H1 (cell line): ENCODE measurements around the gene ZNF408. TPM values are rescaled to one million over a fixed set of nuclear protein-coding genes. Genes with fewer than 3 reads are reported as not detected.

Source experiments
- CTCF ChIA-PET: fragments of 300-600 bp; sonication (Branson Sonifier 250); formaldehyde crosslinking; loops from one replicate; lab custom pipeline; 2021; ENCODE audit not compliant: partially characterized antibody; lab: Charles Lee
- POLR2A ChIA-PET: fragments of 300-600 bp; sonication (Branson Sonifier 250); formaldehyde crosslinking; loops from one replicate; lab custom pipeline; 2021; ENCODE audit warnings: inconsistent platforms; ENCODE audit not compliant: partially characterized antibody; lab: Charles Lee
- DNase-seq, 2 experiments: peaks; one replicate each; pipeline versions ENCODE4 v3.0.0 to v3.0.0-alpha.2; 2010 to 2022; ENCODE audit warnings: low spot score in 2 of 2, low read depth in 1 of 2, mixed read lengths in 1 of 2
- FAIRE-seq: peaks from 2 replicates; lab custom pipeline; 2011; peaks lifted over from hg19 to GRCh38; lab: Jason Lieb, UNC
- H2AFZ ChIP-seq: 2 replicates; pipeline ENCODE4 v1.8.1; 2012; ENCODE audit warnings: low read length, inconsistent platforms
- H2AK5ac ChIP-seq: 2 replicates; pipeline ENCODE4 v1.6.1; 2013; ENCODE audit warnings: low read depth, low read length
- H2BK120ac ChIP-seq: replicated peaks from 2 replicates; pipeline ENCODE3; 2013; ENCODE audit warnings: low read depth, low read length, inconsistent platforms
- H2BK12ac ChIP-seq: 2 replicates; pipeline ENCODE4 v1.6.1; 2013; ENCODE audit warnings: low read depth, low read length
- H2BK15ac ChIP-seq: 2 replicates; pipeline ENCODE4 v1.6.1; 2013; ENCODE audit warnings: low read length
- H2BK20ac ChIP-seq: 2 replicates; pipeline ENCODE4 v1.6.1; 2013; ENCODE audit warnings: low read length
- H2BK5ac ChIP-seq: 2 replicates; pipeline ENCODE4 v1.6.1; 2013; ENCODE audit warnings: low read depth, low read length
- H3K14ac ChIP-seq: 2 replicates; pipeline ENCODE4 v1.6.1; 2013; ENCODE audit warnings: inconsistent platforms; ENCODE audit not compliant: insufficient read length
- H3K18ac ChIP-seq: 2 replicates; pipeline ENCODE4 v1.6.1; 2013; ENCODE audit warnings: low read length; ENCODE audit errors: extremely low read depth
- H3K23ac ChIP-seq: 2 replicates; pipeline ENCODE4 v1.6.1; 2013; ENCODE audit warnings: inconsistent platforms; ENCODE audit not compliant: insufficient read length
- H3K23me2 ChIP-seq: 2 replicates; pipeline ENCODE4 v1.6.1; 2013; ENCODE audit warnings: low read depth, low read length
- H3K27ac ChIP-seq: 2 replicates; pipeline ENCODE4 v1.6.1; 2011; ENCODE audit warnings: low read depth, low read length, inconsistent platforms
- H3K27me3 ChIP-seq, 4 experiments: replicated peaks in 1 of 4; 1 replicate in 1 of 4; 2 replicates in 3 of 4; pipeline versions ENCODE4 v1.6.1 to v1.8.1; 2011 to 2013; ENCODE audit warnings: low read length in 3 of 4, mild to moderate bottlenecking in 3 of 4, inconsistent platforms in 2 of 4, mixed read lengths in 2 of 4, moderate library complexity in 1 of 4; ENCODE audit not compliant: control insufficient read depth in 3 of 4, insufficient read depth in 3 of 4; ENCODE audit errors: extremely low read depth in 1 of 4
- H3K36me3 ChIP-seq, 4 experiments: 2 replicates each; pipeline versions ENCODE4 v1.6.1 to v1.8.1; 2011 to 2013; ENCODE audit warnings: mild to moderate bottlenecking in 4 of 4, low read length in 3 of 4, moderate library complexity in 2 of 4, control low read depth in 1 of 4, inconsistent platforms in 1 of 4; ENCODE audit not compliant: insufficient read depth in 4 of 4, control insufficient read depth in 2 of 4
- H3K4ac ChIP-seq: replicated peaks from 2 replicates; pipeline ENCODE3; 2013; ENCODE audit warnings: low read length, low read depth, mixed read lengths, inconsistent platforms; ENCODE audit not compliant: insufficient read length
- H3K4me1 ChIP-seq, 4 experiments: replicated peaks in 1 of 4; 1 replicate in 1 of 4; 2 replicates in 3 of 4; pipeline versions ENCODE4 v1.6.1 to v1.8.1; 2011 to 2013; ENCODE audit warnings: low read length in 3 of 4, inconsistent platforms in 2 of 4, mixed read lengths in 1 of 4; ENCODE audit not compliant: insufficient read depth in 4 of 4, control insufficient read depth in 3 of 4
- H3K4me2 ChIP-seq, 2 experiments: 2 replicates each; pipeline versions ENCODE4 v1.6.1 to v1.8.1; 2011 to 2013; ENCODE audit warnings: low read depth in 2 of 2, low read length in 2 of 2, control low read depth in 1 of 2, inconsistent platforms in 1 of 2, mild to moderate bottlenecking in 1 of 2; ENCODE audit not compliant: insufficient read depth in 1 of 2
- H3K4me3 ChIP-seq, 4 experiments: fragments of 200-600, 300-600 bp in 1 of 4; sonication (generic), shearing (Covaris generic), sonication (Bioruptor Twin) in 1 of 4; 2 replicates each; pipeline versions ENCODE4 v1.5.1 to v1.8.1; 2011 to 2016; ENCODE audit warnings: low read length in 4 of 4, low read depth in 3 of 4, control low read depth in 2 of 4, inconsistent platforms in 2 of 4, mild to moderate bottlenecking in 2 of 4, mixed read lengths in 1 of 4, moderate library complexity in 1 of 4; ENCODE audit not compliant: insufficient read depth in 2 of 4; ENCODE audit errors: extremely low read depth in 1 of 4
- H3K56ac ChIP-seq: replicated peaks from 2 replicates; pipeline ENCODE3; 2013; ENCODE audit warnings: low read depth, mild to moderate bottlenecking, mixed read lengths, low read length, inconsistent platforms; ENCODE audit not compliant: insufficient read length
- H3K79me1 ChIP-seq: 2 replicates; pipeline ENCODE4 v1.6.1; 2013; ENCODE audit warnings: low read depth, low read length, control low read depth
- H3K79me2 ChIP-seq, 2 experiments: 2 replicates each; pipeline versions ENCODE4 v1.6.1 to v1.8.1; 2012 to 2013; ENCODE audit warnings: low read length in 2 of 2, mild to moderate bottlenecking in 2 of 2, inconsistent platforms in 1 of 2; ENCODE audit not compliant: insufficient read depth in 2 of 2, control insufficient read depth in 1 of 2
- H3K9ac ChIP-seq, 4 experiments: replicated peaks in 1 of 4; 1 replicate in 1 of 4; 2 replicates in 3 of 4; pipeline versions ENCODE4 v1.6.1 to v1.8.1; 2011 to 2013; ENCODE audit warnings: low read depth in 3 of 4, low read length in 3 of 4, control low read depth in 2 of 4, mild to moderate bottlenecking in 2 of 4, moderate library complexity in 2 of 4, inconsistent platforms in 1 of 4; ENCODE audit errors: extremely low read depth in 1 of 4
- H3K9me3 ChIP-seq, 2 experiments: 2 replicates each; pipeline versions ENCODE4 v1.6.1 to v1.8.1; 2012 to 2013; ENCODE audit warnings: mild to moderate bottlenecking in 2 of 2, moderate library complexity in 2 of 2, control low read depth in 1 of 2, inconsistent platforms in 1 of 2, low read depth in 1 of 2, low read length in 1 of 2, mixed read lengths in 1 of 2; ENCODE audit not compliant: insufficient read depth in 2 of 2
- H4K20me1 ChIP-seq, 2 experiments: replicated peaks in 1 of 2; 2 replicates each; pipeline versions ENCODE3 to v1.8.1; 2011 to 2013; ENCODE audit warnings: inconsistent platforms in 2 of 2, low read length in 2 of 2, mild to moderate bottlenecking in 1 of 2; ENCODE audit not compliant: insufficient read depth in 2 of 2, control insufficient read depth in 1 of 2
- H4K5ac ChIP-seq: 2 replicates; pipeline ENCODE4 v1.6.1; 2013; ENCODE audit warnings: low read length, low read depth, mixed read lengths, inconsistent platforms; ENCODE audit not compliant: insufficient read length
- H4K8ac ChIP-seq: 2 replicates; pipeline ENCODE4 v1.8.0; 2013; ENCODE audit warnings: mild to moderate bottlenecking, moderate library complexity, low read length, inconsistent platforms; ENCODE audit not compliant: insufficient read depth; ENCODE audit errors: extremely low read depth
- H4K91ac ChIP-seq: replicated peaks from 2 replicates; pipeline ENCODE3; 2013; ENCODE audit warnings: low read length, mixed read lengths, inconsistent platforms; ENCODE audit not compliant: insufficient read length
- CBX5 ChIP-seq: fragments of 300-800, 300-1000 bp; sonication (generic); IDR thresholded peaks from 2 replicates; pipeline ENCODE4 v1.7.1; 2016; ENCODE audit warnings: antibody characterized with exemption, low read length, low read depth
- RNF2 ChIP-seq: fragments of 200-900, 300-1000 bp; sonication (generic); IDR thresholded peaks from 2 replicates; pipeline ENCODE4 v1.7.1; 2016; ENCODE audit warnings: borderline replicate concordance, low read depth, mild to moderate bottlenecking, antibody characterized with exemption, low read length; ENCODE audit not compliant: poor library complexity, severe bottlenecking; ENCODE audit errors: missing control alignments
- WGBS, 2 experiments: shearing (Covaris generic) in 1 of 2; methylation state at CpG; one replicate each; pipeline versions ENCODE4 v1.1.6 to v1.1.7; 2013 to 2015; ENCODE audit warnings: low lambda C conversion rate in 2 of 2, mixed read lengths in 2 of 2, inconsistent platforms in 1 of 2, low coverage in 1 of 2, missing lambda C conversion rate in 1 of 2; ENCODE audit not compliant: insufficient replicate concordance in 2 of 2, insufficient coverage in 1 of 2, insufficient read length in 1 of 2; ENCODE audit errors: extremely low coverage in 1 of 2, missing lambda C conversion rate in 1 of 2; 5-methylcytosine and 5-hydroxymethylcytosine counted together
- polyA plus RNA-seq, 7 experiments: library from polyadenylated mRNA; depleted of rRNA in 3 of 7; stranded (reverse) in 5 of 7; unstranded in 2 of 7; fragments of >200 nt in 5 of 7; fragments of 200-250 nt in 2 of 7; gene quantifications; 1 replicate in 5 of 7; 2 replicates in 1 of 7; 4 replicates in 1 of 7; pipeline versions ENCODE4 v1.2.1 to v1.2.3, GENCODE V29; 2011 to 2013; ENCODE audit warnings: missing spikeins in 2 of 7, mixed read lengths in 2 of 7
- total RNA-seq: library from RNA; stranded (reverse); fragmentation: NEBNext Ultra II Directional; extraction: Animal tissue kit (Norgen Biotek cat#: 25700); gene quantifications from 2 replicates; pipeline ENCODE4 v1.2.1, GENCODE V29; 2021

Gene ZNF408
- total and polyA plus RNA-seq, 2 of the 8 experiments (the other 6 are each of a cell fraction or from before 2014, with no cell fraction given) = 10.7 to 11.0 TPM

GRCh38 chr11:46743693-46744339 is 43.0 kb downstream of the ZNF408 start:
- H3K4me3 ChIP-seq = no peak overlapping the region
- 84% methylated on average over 10 of the region's 10 CpGs; no CpG with 5 or more reads in 1 of the 2 experiments for WGBS, 2 experiments
- no peak overlapping the region for H3K4me2 ChIP-seq
- H3K79me2 ChIP-seq = no peaks in the 10 kb centered on the region
- FAIRE-seq (no peak), DNase-seq (no peak)
- H3K27ac ChIP-seq = no peak overlapping the region
- H4K91ac ChIP-seq = no peak overlapping the region
- peaks cover 19 to 74% (median 61%) of the 10 kb centered on the region in 4 experiments for H3K36me3 ChIP-seq
- no peak overlapping the region for H3K18ac ChIP-seq
- H3K4ac ChIP-seq = no peak overlapping the region
- no peak overlapping the region for H2BK5ac ChIP-seq
- CTCF ChIA-PET = interaction anchor here (0.6 to 1.4 kb wide), 6 partner anchors 9 to 419 kb away, joined by 3 to 5 read pairs (median 3); no protein-coding TSS in a partner anchor
- POLR2A ChIA-PET = interaction anchor here (1.0 kb wide), 1 partner anchor 9 kb away, joined by 3 read pairs; no protein-coding TSS in a partner anchor
- H3K27me3 ChIP-seq = no peaks in the 10 kb centered on the region
- H4K5ac ChIP-seq = no peak overlapping the region
- no peak overlapping the region for H3K9ac ChIP-seq
- H2AFZ ChIP-seq = no peak overlapping the region
- no peaks in the 10 kb centered on the region for H3K79me1 ChIP-seq
- no peak overlapping the region for H3K14ac ChIP-seq
- H2AK5ac ChIP-seq = no peak overlapping the region
- H2BK15ac ChIP-seq = no peak overlapping the region
- H3K9me3 ChIP-seq = no peaks in the 10 kb centered on the region
- H3K4me1 ChIP-seq = peaks cover 0 to under 1% (median 0%) of the 10 kb centered on the region in 4 experiments; a peak in 1 of 7 replicates
- H4K20me1 ChIP-seq = no peaks in the 10 kb centered on the region
- H2BK120ac ChIP-seq = no peak overlapping the region
- H2BK20ac ChIP-seq = no peak overlapping the region
- H3K56ac ChIP-seq = no peak overlapping the region
- no peak overlapping the region for H4K8ac ChIP-seq
- H2BK12ac ChIP-seq = no peak overlapping the region
- no peak overlapping the region for H3K23ac ChIP-seq
- no peaks in the 10 kb centered on the region for H3K23me2 ChIP-seq
- no peak for TF ChIP-seq CBX5
- no peak for TF ChIP-seq RNF2
